ENCODE measurements around the gene MAP2. TPM values are rescaled to one million over a fixed set of nuclear protein-coding genes. Genes with fewer than 3 reads are reported as not detected.

MAP2 gene
- total RNA-seq, 4 donors from 2014 or later = 73.8 to 211 (median 122) TPM

- Histone ChIP-seq H3K4me1 (no peaks in the 10 kb centered on the region), H3K27me3 (no peaks in the 10 kb centered on the region), H3K27ac (no peak overlapping the region), H3K4me3 (replicated peaks in 1 of 3) (no peak overlapping the region), H3K9me3 (no peaks in the 10 kb centered on the region), H3K36me3 (no peaks in the 10 kb centered on the region)
- intact Hi-C loops (cut with DNase I) = no loop called here
- DNase-seq = no peak
- TF ChIP-seq, protein P1, sequence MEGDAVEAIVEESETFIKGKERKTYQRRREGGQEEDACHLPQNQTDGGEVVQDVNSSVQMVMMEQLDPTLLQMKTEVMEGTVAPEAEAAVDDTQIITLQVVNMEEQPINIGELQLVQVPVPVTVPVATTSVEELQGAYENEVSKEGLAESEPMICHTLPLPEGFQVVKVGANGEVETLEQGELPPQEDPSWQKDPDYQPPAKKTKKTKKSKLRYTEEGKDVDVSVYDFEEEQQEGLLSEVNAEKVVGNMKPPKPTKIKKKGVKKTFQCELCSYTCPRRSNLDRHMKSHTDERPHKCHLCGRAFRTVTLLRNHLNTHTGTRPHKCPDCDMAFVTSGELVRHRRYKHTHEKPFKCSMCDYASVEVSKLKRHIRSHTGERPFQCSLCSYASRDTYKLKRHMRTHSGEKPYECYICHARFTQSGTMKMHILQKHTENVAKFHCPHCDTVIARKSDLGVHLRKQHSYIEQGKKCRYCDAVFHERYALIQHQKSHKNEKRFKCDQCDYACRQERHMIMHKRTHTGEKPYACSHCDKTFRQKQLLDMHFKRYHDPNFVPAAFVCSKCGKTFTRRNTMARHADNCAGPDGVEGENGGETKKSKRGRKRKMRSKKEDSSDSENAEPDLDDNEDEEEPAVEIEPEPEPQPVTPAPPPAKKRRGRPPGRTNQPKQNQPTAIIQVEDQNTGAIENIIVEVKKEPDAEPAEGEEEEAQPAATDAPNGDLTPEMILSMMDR (IDR thresholded peaks at IDR 0.05) = no peak
- TF ChIP-seq POLR2A (IDR thresholded peaks at IDR 0.05) = no peak
These were observed 338.7 kb downstream of the MAP2 start for GRCh38 chr2:209762563-209762962.

- no peak for DNase-seq
- H3K27ac ChIP-seq = no peak overlapping the region
- no peak for TF ChIP-seq POLR2A (IDR thresholded peaks at IDR 0.05)
- TF ChIP-seq, protein P1 (IDR thresholded peaks at IDR 0.05) = no peak
- no peaks in the 10 kb centered on the region for H3K27me3 ChIP-seq
- no peaks in the 10 kb centered on the region for H3K36me3 ChIP-seq
- H3K4me3 ChIP-seq (replicated peaks in 1 of 3) = no peak overlapping the region
- 54 to 63% methylated on average over 3 of the region's 3 CpGs for WGBS, 2 donors
- no peaks in the 10 kb centered on the region for H3K4me1 ChIP-seq
- intact Hi-C loops (cut with DNase I) = no loop called here
- H3K9me3 ChIP-seq = no peaks in the 10 kb centered on the region
These were observed 339.3 kb downstream of the MAP2 start for GRCh38 chr2:209763106-209763505.

DNA sequence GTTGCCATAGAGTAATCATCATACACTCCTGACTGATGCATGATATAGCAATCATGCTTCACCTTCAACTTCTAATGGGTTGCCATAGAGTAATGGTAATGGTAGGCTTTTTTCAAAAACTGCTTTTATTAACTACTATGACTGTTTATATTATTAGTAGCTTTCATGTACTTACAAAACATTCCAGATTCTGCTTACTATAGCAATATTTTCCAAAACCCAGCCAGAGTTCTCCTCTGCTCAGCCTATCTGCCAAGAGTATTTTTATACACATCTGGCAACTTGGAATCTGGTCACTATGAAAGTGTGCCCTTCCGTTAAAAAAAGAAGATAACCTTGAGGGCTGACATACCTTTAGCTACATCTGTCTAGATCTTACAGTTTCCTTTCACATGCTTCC is 342.8 kb downstream of the MAP2 start:
- Histone ChIP-seq H3K4me3 (replicated peaks in 1 of 3) (no peak overlapping the region), H3K36me3 (no peaks in the 10 kb centered on the region), H3K4me1 (no peaks in the 10 kb centered on the region), H3K27me3 (no peaks in the 10 kb centered on the region), H3K27ac (no peak overlapping the region), H3K9me3 (no peaks in the 10 kb centered on the region)
- TF ChIP-seq, protein P1 (IDR thresholded peaks at IDR 0.05) = no peak
- TF ChIP-seq POLR2A (IDR thresholded peaks at IDR 0.05) = no peak
- 81 to 88% methylated on average over 1 of the region's 1 CpG for WGBS, 2 donors
- intact Hi-C loops (cut with DNase I) = no loop called here
- DNase-seq = no peak

DNA sequence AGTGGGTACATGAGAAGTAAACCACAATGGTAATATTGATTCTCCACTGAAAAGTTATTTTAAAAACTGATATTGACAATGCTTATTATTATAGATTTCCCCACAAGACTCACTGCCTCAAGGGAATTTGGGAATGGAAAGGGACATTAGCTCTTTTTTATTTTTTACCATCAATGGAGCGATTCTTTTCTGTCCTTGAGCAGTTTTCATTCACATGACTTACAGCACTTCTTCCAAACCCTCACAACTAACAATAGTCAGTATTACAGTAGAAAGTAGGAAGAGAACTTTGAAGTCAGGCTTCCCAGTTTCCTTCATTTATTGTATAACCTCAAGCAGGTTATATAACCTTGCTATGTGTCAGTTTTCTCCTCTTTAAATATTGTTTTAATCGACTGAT is 343.5 kb downstream of the MAP2 start:
- Histone ChIP-seq H3K27me3 (no peaks in the 10 kb centered on the region), H3K4me3 (replicated peaks in 1 of 3) (no peak overlapping the region), H3K9me3 (no peaks in the 10 kb centered on the region), H3K36me3 (no peaks in the 10 kb centered on the region), H3K27ac (no peak overlapping the region), H3K4me1 (no peaks in the 10 kb centered on the region)
- intact Hi-C loops (cut with DNase I) = no loop called here
- no peak for TF ChIP-seq POLR2A (IDR thresholded peaks at IDR 0.05)
- TF ChIP-seq, protein P1 (IDR thresholded peaks at IDR 0.05) = no peak
- 64 to 65% methylated on average over 2 of the region's 2 CpGs for WGBS, 2 donors
- no peak for DNase-seq

GRCh38 chr2:209768557-209768956 is 344.7 kb downstream of the MAP2 start:
- H3K4me3 ChIP-seq (replicated peaks in 1 of 3) = no peak overlapping the region
- H3K27ac ChIP-seq = no peak overlapping the region
- H3K36me3 ChIP-seq = no peaks in the 10 kb centered on the region
- no peaks in the 10 kb centered on the region for H3K9me3 ChIP-seq
- no peak for DNase-seq
- intact Hi-C loops (cut with DNase I) = no loop called here
- H3K4me1 ChIP-seq = no peaks in the 10 kb centered on the region
- H3K27me3 ChIP-seq = no peaks in the 10 kb centered on the region
- TF ChIP-seq POLR2A (IDR thresholded peaks at IDR 0.05) = no peak
- TF ChIP-seq, protein P1 (IDR thresholded peaks at IDR 0.05) = no peak
